SK-N-SH (cell line): Measurements from ENCODE around the gene SFXN4. TPM values are rescaled to one million over a fixed set of nuclear protein-coding genes. Genes with fewer than 3 reads are reported as not detected.

Source experiments
- CTCF ChIA-PET: fragments of 300-600, 350-600 bp; formaldehyde crosslinking; extraction: SDS; loops from one replicate; lab custom pipeline; 2021; lab: Yijun Ruan, JAX
- POLR2A ChIA-PET: fragments of 350-600 bp; sonication (Branson Sonifier 250); formaldehyde crosslinking; extraction: SDS; loops from one replicate; lab custom pipeline; 2020; ENCODE audit warnings: antibody characterized with exemption, inconsistent platforms; lab: Yijun Ruan, JAX
- DNase-seq: peaks from one replicate; pipeline ENCODE4 v3.0.0; 2012
- H2AFZ ChIP-seq: fragments of 200-600 bp; sonication (generic); 2 replicates; pipeline ENCODE4 v1.8.1; 2016; ENCODE audit warnings: antibody characterized with exemption, mild to moderate bottlenecking, low read depth
- H3F3A ChIP-seq: fragments of 200-600 bp; sonication (generic); replicated peaks from 2 replicates; pipeline ENCODE3; 2016; ENCODE audit warnings: antibody characterized with exemption, mild to moderate bottlenecking; ENCODE audit not compliant: insufficient read depth
- H3K27ac ChIP-seq, 2 experiments: fragments of 200-500 bp in 1 of 2; fragments of 200-600 bp in 1 of 2; sonication (Bioruptor generic) in 1 of 2; sonication (generic), shearing (Covaris generic) in 1 of 2; 2 replicates each; pipeline versions ENCODE4 v1.5.1 to v1.6.1; 2014 to 2016; ENCODE audit warnings: low read depth in 2 of 2, inconsistent platforms in 1 of 2, low read length in 1 of 2, mild to moderate bottlenecking in 1 of 2, mixed read lengths in 1 of 2
- H3K27me3 ChIP-seq: fragments of 200-600 bp; sonication (generic), shearing (Covaris generic); 2 replicates; pipeline ENCODE4 v1.6.1; 2016; ENCODE audit warnings: mixed run types; ENCODE audit not compliant: insufficient read depth
- H3K36me3 ChIP-seq, 2 experiments: fragments of 200-500 bp in 1 of 2; fragments of 200-600 bp in 1 of 2; sonication (Bioruptor generic) in 1 of 2; sonication (generic) in 1 of 2; replicated peaks in 1 of 2; 2 replicates each; pipeline versions ENCODE3 to v1.5.1; 2014 to 2016; ENCODE audit warnings: low read length in 1 of 2, mild to moderate bottlenecking in 1 of 2; ENCODE audit not compliant: insufficient read depth in 2 of 2, control insufficient read depth in 1 of 2
- H3K4me1 ChIP-seq, 2 experiments: fragments of 200-500 bp in 1 of 2; fragments of 200-600 bp in 1 of 2; sonication (Bioruptor generic) in 1 of 2; sonication (generic), shearing (Covaris generic) in 1 of 2; 2 replicates each; pipeline versions ENCODE4 v1.5.1 to v1.6.1; 2014 to 2016; ENCODE audit warnings: low read depth in 1 of 2, low read length in 1 of 2, mixed run types in 1 of 2; ENCODE audit not compliant: insufficient read depth in 2 of 2, control insufficient read depth in 1 of 2
- H3K4me2 ChIP-seq: fragments of 200-600 bp; sonication (generic), shearing (Covaris generic); 2 replicates; pipeline ENCODE4 v1.6.1; 2017; ENCODE audit warnings: mixed run types
- H3K4me3 ChIP-seq, 2 experiments: fragments of 200-500 bp in 1 of 2; fragments of 200-600 bp in 1 of 2; sonication (Bioruptor generic) in 1 of 2; sonication (generic), shearing (Covaris generic) in 1 of 2; 2 replicates each; pipeline versions ENCODE4 v1.5.1 to v1.8.1; 2014 to 2016; ENCODE audit warnings: low read depth in 2 of 2, inconsistent platforms in 1 of 2, low read length in 1 of 2, mild to moderate bottlenecking in 1 of 2, mixed read lengths in 1 of 2, moderate library complexity in 1 of 2
- H3K79me2 ChIP-seq: fragments of 200-600 bp; sonication (generic); 2 replicates; pipeline ENCODE4 v1.8.1; 2017; ENCODE audit warnings: mild to moderate bottlenecking; ENCODE audit not compliant: insufficient read depth
- H3K9ac ChIP-seq: fragments of 200-600 bp; sonication (generic); 2 replicates; pipeline ENCODE4 v1.6.1; 2017; ENCODE audit warnings: mixed run types
- H3K9me2 ChIP-seq: fragments of 200-600 bp; sonication (generic); 2 replicates; pipeline ENCODE4 v1.6.1; 2017; ENCODE audit warnings: mixed run types
- H3K9me3 ChIP-seq: fragments of 200-600 bp; sonication (generic); 2 replicates; pipeline ENCODE4 v1.6.1; 2017; ENCODE audit warnings: mixed run types, mild to moderate bottlenecking, moderate library complexity
- H4K20me1 ChIP-seq: fragments of 200-600 bp; sonication (generic); 2 replicates; pipeline ENCODE4 v1.6.1; 2017; ENCODE audit warnings: mild to moderate bottlenecking, mixed run types; ENCODE audit not compliant: insufficient read depth
- CTCF ChIP-seq: fragments of 200-600 bp; sonication (generic); IDR thresholded peaks from 2 replicates; pipeline ENCODE4 v1.6.1; 2017; ENCODE audit warnings: antibody characterized with exemption, mild to moderate bottlenecking, moderate library complexity
- ELF1 ChIP-seq: IDR thresholded peaks from 2 replicates; pipeline ENCODE4 v1.4.0; 2012
- EZH2phosphoT487 ChIP-seq: fragments of 200-600 bp; sonication (generic); IDR thresholded peaks from 2 replicates; pipeline ENCODE4 v1.6.1; 2017; ENCODE audit warnings: low read depth, mixed run types, mild to moderate bottlenecking, antibody characterized with exemption, moderate library complexity, borderline replicate concordance
- FOXJ3 ChIP-seq: sonication (generic); formaldehyde crosslinking; IDR thresholded peaks from 2 replicates; pipeline ENCODE4 v1.5.1; 2020; ENCODE audit warnings: mild to moderate bottlenecking, missing genetic modification reagents
- FOXM1 ChIP-seq: IDR thresholded peaks from 2 replicates; pipeline ENCODE4 v1.4.0; 2012; ENCODE audit warnings: low read depth, mild to moderate bottlenecking
- IRF3 ChIP-seq: fragments of 150-350 bp; IDR thresholded peaks from 2 replicates; pipeline ENCODE4 v1.6.1; 2016; ENCODE audit warnings: mild to moderate bottlenecking, low read depth, low read length
- JUND ChIP-seq: IDR thresholded peaks from 2 replicates; pipeline ENCODE4 v1.4.0; 2012
- NFIC ChIP-seq: IDR thresholded peaks from 2 replicates; pipeline ENCODE4 v1.4.0; 2012; ENCODE audit warnings: borderline replicate concordance
- NRF1 ChIP-seq: IDR thresholded peaks from 2 replicates; pipeline ENCODE4 v1.6.1; 2012; ENCODE audit warnings: low read depth, mild to moderate bottlenecking, low read length
- POLR2AphosphoS5 ChIP-seq: IDR thresholded peaks from 2 replicates; pipeline ENCODE4 v1.6.1; 2012; ENCODE audit warnings: low read depth, low read length
- RCOR1 ChIP-seq: fragments of 150-350 bp; IDR thresholded peaks from 2 replicates; pipeline ENCODE4 v1.6.1; 2017; ENCODE audit warnings: antibody characterized with exemption, low read length
- REST ChIP-seq: IDR thresholded peaks from 2 replicates; pipeline ENCODE4 v1.6.1; 2012; ENCODE audit warnings: mild to moderate bottlenecking, low read depth, low read length, moderate library complexity
- RFX5 ChIP-seq: IDR thresholded peaks from 2 replicates; pipeline ENCODE4 v1.6.1; 2012; ENCODE audit warnings: mild to moderate bottlenecking, improper control_type of control experiment, low read length
- SIN3A ChIP-seq: IDR thresholded peaks from 2 replicates; pipeline ENCODE4 v1.6.1; 2012; ENCODE audit warnings: low read depth, mild to moderate bottlenecking, low read length, moderate library complexity, borderline replicate concordance
- SMC3 ChIP-seq: IDR thresholded peaks from 2 replicates; pipeline ENCODE4 v1.6.1; 2012; ENCODE audit warnings: low read depth, low read length, improper control_type of control experiment
- TCF12 ChIP-seq: IDR thresholded peaks from 2 replicates; pipeline ENCODE4 v1.4.0; 2012
- USF2 ChIP-seq: fragments of 150-350 bp; IDR thresholded peaks from 2 replicates; pipeline ENCODE4 v1.6.1; 2017; ENCODE audit warnings: antibody characterized with exemption, low read length, low read depth, borderline replicate concordance
- YY1 ChIP-seq: IDR thresholded peaks from 2 replicates; pipeline ENCODE4 v1.4.0; 2012; ENCODE audit warnings: low read depth, mild to moderate bottlenecking
- WGBS: methylation state at CpG from one replicate; pipeline ENCODE4 v1.1.6; 2017; ENCODE audit warnings: low lambda C conversion rate; 5-methylcytosine and 5-hydroxymethylcytosine counted together
- polyA plus RNA-seq, 3 experiments: library from polyadenylated mRNA; depleted of rRNA; stranded (reverse); fragments of >200 nt; gene quantifications; 2 replicates each; pipeline ENCODE4 v1.2.3, GENCODE V29; 2012

Gene SFXN4
- polyA plus RNA-seq, 1 of the 3 experiments (the other 2 are of a cell fraction): 24.2 TPM

GRCh38 chr10:119190954-119191785 lies 25.7 kb upstream of the SFXN4 start:
- no peak overlapping the region for H3K4me2 ChIP-seq
- CTCF ChIA-PET: interaction anchor here (1.1 to 3.2 kb wide), 6 partner anchors 8 to 352 kb away, joined by 3 to 41 read pairs (median 7); no protein-coding TSS in a partner anchor

GRCh38 chr10:119190353-119190752 lies 24.8 kb upstream of the SFXN4 start:
- no peak for DNase-seq
- ChIA-PET CTCF (interaction anchor here (0.6 to 3.2 kb wide), 6 partner anchors 9 to 353 kb away, joined by 3 to 41 read pairs (median 6); no protein-coding TSS in a partner anchor), POLR2A (no interaction called here)
- WGBS: 56% methylated on average over 4 of the region's 4 CpGs
- H3K9me3 ChIP-seq: no peaks in the 10 kb centered on the region
- H3K79me2 ChIP-seq: no peaks in the 10 kb centered on the region
- H4K20me1 ChIP-seq: no peaks in the 10 kb centered on the region
- H3F3A ChIP-seq: peaks cover 6% of the 10 kb centered on the region
- H3K36me3 ChIP-seq: no peaks in the 10 kb centered on the region
- H3K9me2 ChIP-seq: no peaks in the 10 kb centered on the region
- H3K4me3 ChIP-seq: no peak overlapping the region
- no peaks in the 10 kb centered on the region for H3K27me3 ChIP-seq
- peak overlapping the region in 1 of 2 experiments; percentile 53; a peak in 2 of 4 replicates for H3K27ac ChIP-seq
- no peak overlapping the region for H3K4me2 ChIP-seq
- no peak overlapping the region for H3K9ac ChIP-seq
- no peak overlapping the region for H2AFZ ChIP-seq
- peaks cover 0 to 6% of the 10 kb centered on the region in 2 experiments; a peak in 1 of 4 replicates for H3K4me1 ChIP-seq
- TF ChIP-seq JUND: peak; percentile 80
- TF ChIP-seq SIN3A: no peak
- TF ChIP-seq RFX5: no peak
- TF ChIP-seq FOXM1: no peak
- 0 out of 2 replicates have a peak, but pooled peaks have one; percentile 11 for TF ChIP-seq REST
- TF ChIP-seq TCF12: peak; percentile 68; the same call in 1 of the 2 replicates
- no peak for TF ChIP-seq CTCF
- TF ChIP-seq SMC3: no peak
- no peak for TF ChIP-seq POLR2AphosphoS5
- peak; percentile 86 for TF ChIP-seq NFIC
- no peak for TF ChIP-seq EZH2phosphoT487
- no peak for TF ChIP-seq NRF1
- TF ChIP-seq IRF3: no peak
- TF ChIP-seq ELF1: no peak
- no peak for TF ChIP-seq YY1
- no peak for TF ChIP-seq FOXJ3 (CRISPR knock-in tag)

More at GRCh38 chr10:119190954-119191785, 25.7 kb upstream of the SFXN4 start:
- Histone ChIP-seq H2AFZ (no peak overlapping the region), H3K9me3 (no peaks in the 10 kb centered on the region), H4K20me1 (no peaks in the 10 kb centered on the region), H3K4me1 (peaks cover 0 to 6% of the 10 kb centered on the region in 2 experiments; a peak in 1 of 4 replicates), H3K79me2 (no peaks in the 10 kb centered on the region), H3K27me3 (no peaks in the 10 kb centered on the region), H3K4me3 (no peak overlapping the region), H3K36me3 (no peaks in the 10 kb centered on the region), H3K9ac (no peak overlapping the region), H3F3A (peaks cover 6% of the 10 kb centered on the region), H3K9me2 (no peaks in the 10 kb centered on the region), H3K27ac (no peak overlapping the region)
- WGBS: 54% methylated on average over 5 of the region's 5 CpGs
- POLR2A ChIA-PET: no interaction called here
- TF ChIP-seq JUND (no peak), POLR2AphosphoS5 (no peak), USF2 (no peak), RCOR1 (no peak), SMC3 (no peak), FOXJ3 (CRISPR knock-in tag) (no peak)
- DNase-seq: no peak
